ENCODE results near the gene IL18BP.

GRCh38 chr11:71990701-71991100 is 8.0 kb upstream of the IL18BP start:
- TF ChIP-seq CTCF (IDR thresholded peaks at IDR 0.05) (no peak), POLR2A (IDR thresholded peaks at IDR 0.05) (no peak)

All from upper lobe of left lung (tissue), 4 donors.